GM12872 (cell line): Measurements from ENCODE around the gene PINK1.

Source experiments
- CTCF ChIP-seq: IDR thresholded peaks from 3 replicates; pipeline ENCODE4 v1.5.1; 2011; ENCODE audit warnings: low read depth, mild to moderate bottlenecking, low read length, moderate library complexity; ENCODE audit not compliant: insufficient read depth

The PINK1 gene

DNA sequence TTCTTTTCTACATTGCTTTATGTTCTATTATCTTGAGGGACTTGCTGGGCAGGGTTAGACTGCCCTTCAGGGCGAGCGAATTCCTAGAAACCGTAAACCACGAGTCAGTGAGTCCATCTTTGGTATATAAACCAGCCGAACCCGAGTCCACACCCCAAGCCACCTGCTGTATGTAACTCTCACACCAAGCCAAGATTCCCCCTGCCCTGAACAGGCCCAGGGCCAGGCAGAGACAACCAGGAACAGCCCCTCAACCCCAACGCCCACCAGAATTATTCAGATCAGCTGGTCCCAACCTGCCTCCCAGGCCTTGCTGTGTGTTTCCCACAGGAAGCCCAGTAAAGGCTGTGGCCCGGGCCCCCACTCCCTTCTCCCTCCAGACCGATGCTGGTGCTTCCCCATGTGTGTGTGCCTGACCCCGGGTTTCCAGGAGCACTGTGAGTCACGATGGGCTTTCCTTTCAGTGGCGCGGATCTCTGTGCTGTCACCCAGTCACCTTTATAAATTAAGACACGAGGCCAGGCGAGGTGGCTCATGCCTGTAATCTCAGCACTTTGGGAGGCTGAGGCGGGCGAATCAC is 67.5 kb downstream of the PINK1 start:
- no peak for TF ChIP-seq CTCF
